Astrocyte (in vitro differentiated cells and primary cell): Measurements from ENCODE around the gene CYTH3. TPM values are rescaled to one million over a fixed set of nuclear protein-coding genes. Genes with fewer than 3 reads are reported as not detected.

Experiments
- DNase-seq: peaks from one replicate; pipeline ENCODE4 v3.0.0-alpha.2; 2010; ENCODE audit warnings: low read depth
- FAIRE-seq: peaks from 2 replicates; lab custom pipeline; 2011; peaks lifted over from hg19 to GRCh38; lab: Jason Lieb, UNC
- H2AFZ ChIP-seq: 2 replicates; pipeline ENCODE4 v1.6.0; 2012; ENCODE audit warnings: low read depth, low read length, inconsistent platforms
- H3K27ac ChIP-seq: 2 replicates; pipeline ENCODE4 v1.5.1; 2011; ENCODE audit warnings: low read depth, low read length, inconsistent platforms
- H3K27me3 ChIP-seq: 2 replicates; pipeline ENCODE4 v1.6.0; 2011; ENCODE audit warnings: low read length, inconsistent platforms; ENCODE audit not compliant: insufficient read depth
- H3K36me3 ChIP-seq: 2 replicates; pipeline ENCODE4 v1.5.1; 2011; ENCODE audit warnings: low read length, inconsistent platforms; ENCODE audit not compliant: insufficient read depth
- H3K4me1 ChIP-seq: 2 replicates; pipeline ENCODE4 v1.5.1; 2011; ENCODE audit warnings: low read length, inconsistent platforms; ENCODE audit not compliant: insufficient read depth
- H3K4me2 ChIP-seq: 2 replicates; pipeline ENCODE4 v1.6.0; 2012; ENCODE audit warnings: low read length, inconsistent platforms
- H3K4me3 ChIP-seq: 2 replicates; pipeline ENCODE4 v1.5.1; 2011; ENCODE audit warnings: low read depth, mild to moderate bottlenecking, low read length, inconsistent platforms; ENCODE audit not compliant: insufficient read depth
- H3K79me2 ChIP-seq: 2 replicates; pipeline ENCODE4 v1.6.0; 2012; ENCODE audit warnings: mild to moderate bottlenecking, low read length, inconsistent platforms; ENCODE audit not compliant: insufficient read depth
- H3K9ac ChIP-seq: 2 replicates; pipeline ENCODE4 v1.6.0; 2012; ENCODE audit warnings: mild to moderate bottlenecking, low read length, inconsistent platforms
- H3K9me3 ChIP-seq: 2 replicates; pipeline ENCODE4 v1.5.1; 2012; ENCODE audit warnings: low read depth, mild to moderate bottlenecking, low read length, inconsistent platforms; ENCODE audit not compliant: insufficient read depth
- H4K20me1 ChIP-seq: 2 replicates; pipeline ENCODE4 v1.6.0; 2012; ENCODE audit warnings: low read length, inconsistent platforms; ENCODE audit not compliant: insufficient read depth
- H3K27ac Mint-ChIP-seq: one replicate; pipeline ENCODE4 v1.8.0; 2021; ENCODE audit warnings: mild to moderate bottlenecking, mixed read lengths; ENCODE audit not compliant: unreplicated experiment
- H3K27me3 Mint-ChIP-seq: one replicate; pipeline ENCODE4 v1.8.0; 2021; ENCODE audit warnings: low read depth, mixed read lengths; ENCODE audit not compliant: unreplicated experiment
- H3K36me3 Mint-ChIP-seq: one replicate; pipeline ENCODE4 v1.8.0; 2021; ENCODE audit warnings: low read depth, mixed read lengths; ENCODE audit not compliant: unreplicated experiment
- H3K4me1 Mint-ChIP-seq: one replicate; pipeline ENCODE4 v1.8.0; 2021; ENCODE audit warnings: low read depth, mixed read lengths; ENCODE audit not compliant: unreplicated experiment
- H3K4me3 Mint-ChIP-seq: one replicate; pipeline ENCODE4 v1.8.0; 2021; ENCODE audit warnings: mild to moderate bottlenecking, moderate library complexity, mixed read lengths; ENCODE audit not compliant: unreplicated experiment
- H3K9me3 Mint-ChIP-seq: one replicate; pipeline ENCODE4 v1.8.0; 2021; ENCODE audit warnings: mild to moderate bottlenecking, mixed read lengths; ENCODE audit not compliant: unreplicated experiment
- EZH2 ChIP-seq: IDR thresholded peaks from 2 replicates; pipeline ENCODE4 v1.6.1; 2012; ENCODE audit warnings: mild to moderate bottlenecking, low read length, inconsistent platforms; ENCODE audit not compliant: insufficient read depth
- total RNA-seq: library from RNA; stranded (reverse); gene quantifications from 2 replicates; pipeline ENCODE4 v1.2.1, GENCODE V29; 2021
- TF ChIP-seq, protein P1 (sequence below): IDR thresholded peaks from 2 replicates; pipeline ENCODE4 v1.5.1; 2011; ENCODE audit warnings: low read depth, mild to moderate bottlenecking, inconsistent platforms, low read length, moderate library complexity; ENCODE audit not compliant: insufficient read depth

Gene CYTH3
- total RNA-seq, 1 donor from 2014 or later: 29.3 TPM

DNA sequence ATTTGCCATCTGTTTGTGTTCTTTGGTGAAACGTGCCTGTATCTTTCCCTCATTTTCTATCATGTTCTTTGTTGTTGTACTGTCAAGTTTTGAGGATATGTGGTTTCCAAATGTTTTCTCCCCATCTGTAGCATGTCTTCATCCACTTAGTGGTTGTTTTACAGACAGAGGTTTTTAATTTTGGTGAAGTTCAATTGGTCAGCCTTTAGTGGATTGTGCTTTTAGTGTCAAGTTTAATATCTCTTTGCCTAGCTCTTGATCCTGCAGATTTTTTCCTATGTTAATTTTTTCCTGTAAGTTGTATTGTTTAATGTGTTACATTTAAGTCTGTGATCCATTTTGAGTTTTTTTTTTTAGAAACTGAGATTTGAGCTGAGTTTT is 145.3 kb downstream of the CYTH3 start:
- no peaks in the 10 kb centered on the region for H3K9me3 Mint-ChIP-seq
- no peaks in the 10 kb centered on the region for H3K27me3 Mint-ChIP-seq
- Histone ChIP-seq H4K20me1 (peaks cover 33% of the 10 kb centered on the region), H3K9ac (no peak overlapping the region), H3K4me2 (no peak overlapping the region), H3K27ac (no peak overlapping the region), H3K27me3 (no peaks in the 10 kb centered on the region), H3K79me2 (peaks cover 46% of the 10 kb centered on the region), H2AFZ (no peak overlapping the region), H3K9me3 (no peaks in the 10 kb centered on the region), H3K4me1 (no peaks in the 10 kb centered on the region), H3K4me3 (no peak overlapping the region), H3K36me3 (peaks cover 7% of the 10 kb centered on the region)
- no peak overlapping the region for H3K27ac Mint-ChIP-seq
- DNase-seq (no peak), FAIRE-seq (no peak)
- no peaks in the 10 kb centered on the region for H3K4me1 Mint-ChIP-seq
- TF ChIP-seq, protein P1, sequence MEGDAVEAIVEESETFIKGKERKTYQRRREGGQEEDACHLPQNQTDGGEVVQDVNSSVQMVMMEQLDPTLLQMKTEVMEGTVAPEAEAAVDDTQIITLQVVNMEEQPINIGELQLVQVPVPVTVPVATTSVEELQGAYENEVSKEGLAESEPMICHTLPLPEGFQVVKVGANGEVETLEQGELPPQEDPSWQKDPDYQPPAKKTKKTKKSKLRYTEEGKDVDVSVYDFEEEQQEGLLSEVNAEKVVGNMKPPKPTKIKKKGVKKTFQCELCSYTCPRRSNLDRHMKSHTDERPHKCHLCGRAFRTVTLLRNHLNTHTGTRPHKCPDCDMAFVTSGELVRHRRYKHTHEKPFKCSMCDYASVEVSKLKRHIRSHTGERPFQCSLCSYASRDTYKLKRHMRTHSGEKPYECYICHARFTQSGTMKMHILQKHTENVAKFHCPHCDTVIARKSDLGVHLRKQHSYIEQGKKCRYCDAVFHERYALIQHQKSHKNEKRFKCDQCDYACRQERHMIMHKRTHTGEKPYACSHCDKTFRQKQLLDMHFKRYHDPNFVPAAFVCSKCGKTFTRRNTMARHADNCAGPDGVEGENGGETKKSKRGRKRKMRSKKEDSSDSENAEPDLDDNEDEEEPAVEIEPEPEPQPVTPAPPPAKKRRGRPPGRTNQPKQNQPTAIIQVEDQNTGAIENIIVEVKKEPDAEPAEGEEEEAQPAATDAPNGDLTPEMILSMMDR: no peak
- TF ChIP-seq EZH2: no peak
- H3K4me3 Mint-ChIP-seq: no peak overlapping the region
- peaks cover 30% of the 10 kb centered on the region for H3K36me3 Mint-ChIP-seq

DNA sequence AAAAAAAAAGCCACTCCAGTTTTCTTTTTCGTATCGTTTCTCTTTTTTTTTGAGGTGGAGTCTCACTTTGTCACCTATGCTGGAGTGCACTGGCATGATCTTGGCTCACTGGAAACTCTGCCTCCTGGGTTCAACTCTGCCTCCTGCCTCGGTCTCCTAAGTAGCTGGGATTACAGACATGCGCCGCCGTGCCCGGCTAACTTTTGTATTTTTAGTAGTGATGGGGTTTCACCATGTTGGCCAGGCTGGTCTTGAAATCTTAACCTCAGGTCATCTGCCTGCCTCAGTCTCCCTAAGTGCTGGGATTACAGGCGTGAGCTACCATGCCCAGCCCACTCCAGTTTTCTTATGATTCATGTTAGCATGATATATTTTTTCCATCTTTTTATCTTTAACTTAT is 148.6 kb downstream of the CYTH3 start:
- TF ChIP-seq, protein P1: no peak
- TF ChIP-seq EZH2: no peak
- H3K9ac ChIP-seq: no peak overlapping the region
- Mint-ChIP-seq H3K4me1 (no peaks in the 10 kb centered on the region), H3K36me3 (peaks cover 44% of the 10 kb centered on the region), H3K4me3 (no peak overlapping the region), H3K9me3 (peaks cover 11% of the 10 kb centered on the region), H3K27ac (no peak overlapping the region), H3K27me3 (no peaks in the 10 kb centered on the region)
- DNase-seq (no peak), FAIRE-seq (no peak)
- H3K36me3 ChIP-seq: peaks cover 19% of the 10 kb centered on the region
- peaks cover 3% of the 10 kb centered on the region for H3K9me3 ChIP-seq
- H4K20me1 ChIP-seq: peaks cover 25% of the 10 kb centered on the region
- no peak overlapping the region for H3K27ac ChIP-seq
- peaks cover 50% of the 10 kb centered on the region for H3K79me2 ChIP-seq
- no peak overlapping the region for H2AFZ ChIP-seq
- H3K4me3 ChIP-seq: no peak overlapping the region
- H3K27me3 ChIP-seq: no peaks in the 10 kb centered on the region
- no peak overlapping the region for H3K4me2 ChIP-seq
- no peaks in the 10 kb centered on the region for H3K4me1 ChIP-seq

DNA sequence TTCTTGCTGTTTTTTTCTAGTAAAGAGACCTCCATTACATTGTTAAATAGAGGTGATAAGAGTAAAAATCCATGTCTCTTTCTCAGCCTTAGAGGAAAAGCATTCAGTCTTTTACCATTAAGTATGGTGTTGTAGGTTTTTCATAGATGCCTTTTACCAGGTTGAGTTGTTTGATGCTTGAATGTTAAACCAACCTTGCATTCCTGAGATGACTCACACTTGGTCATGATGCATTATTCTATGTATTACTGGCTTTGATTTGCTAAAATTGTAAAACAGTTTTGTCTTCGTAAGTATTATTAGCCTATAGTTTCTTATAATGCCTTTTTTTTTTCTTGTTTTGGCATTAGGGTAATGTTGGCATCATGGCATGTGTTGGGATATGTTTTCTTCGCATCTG is 151.3 kb downstream of the CYTH3 start:
- peaks cover 3% of the 10 kb centered on the region for H3K9me3 ChIP-seq
- no peak overlapping the region for H3K9ac ChIP-seq
- no peaks in the 10 kb centered on the region for H3K4me1 Mint-ChIP-seq
- H3K4me3 Mint-ChIP-seq: no peak overlapping the region
- H3K4me1 ChIP-seq: no peaks in the 10 kb centered on the region
- FAIRE-seq (peak; percentile 5), DNase-seq (peak; percentile 14)
- H3K79me2 ChIP-seq: peaks cover 40% of the 10 kb centered on the region
- no peak overlapping the region for H2AFZ ChIP-seq
- no peak overlapping the region for H3K27ac Mint-ChIP-seq
- TF ChIP-seq EZH2: no peak
- TF ChIP-seq, protein P1: no peak
- peaks cover 36% of the 10 kb centered on the region for H3K36me3 ChIP-seq
- peaks cover 8% of the 10 kb centered on the region for H4K20me1 ChIP-seq
- H3K36me3 Mint-ChIP-seq: peaks cover 42% of the 10 kb centered on the region
- H3K4me2 ChIP-seq: no peak overlapping the region
- H3K27me3 Mint-ChIP-seq: no peaks in the 10 kb centered on the region
- H3K9me3 Mint-ChIP-seq: peaks cover 11% of the 10 kb centered on the region
- no peaks in the 10 kb centered on the region for H3K27me3 ChIP-seq
- no peak overlapping the region for H3K4me3 ChIP-seq
- H3K27ac ChIP-seq: no peak overlapping the region
